NCI-H1417 (cell line): Measurements from ENCODE around the gene APIP.

Experiments used
- DNase-seq, 3 experiments: peaks; one replicate each; lab custom pipeline; 2025; lab: John Stamatoyannopoulos, UW

The APIP gene

GRCh38 chr11:34916015-34916842 is at the start of gene APIP, which contains the start of gene PDHX:
Gene APIP, minus strand, starts transcription at chr11:34916379. Its CDS starts 95 bp downstream, at chr11:34916284.
Gene PDHX, plus strand, starts transcription at chr11:34916618. Its CDS starts 38 bp downstream, at chr11:34916656.
- DNase-seq = peak; percentile 98 to 99 (median 98)

- no peak for DNase-seq
Measured at GRCh38 chr11:34964610-34965331, 48.6 kb upstream of the APIP start.

- no peak for DNase-seq
Measured at GRCh38 chr11:34963351-34963750, 47.2 kb upstream of the APIP start.

- no peak for DNase-seq
Measured at GRCh38 chr11:34962034-34962433, 45.9 kb upstream of the APIP start.

- DNase-seq = peak in 2 of 3 experiments; percentile 69 to 93
Measured at GRCh38 chr11:34960277-34960676, 44.1 kb upstream of the APIP start.

GRCh38 chr11:34959770-34960169 is 43.6 kb upstream of the APIP start:
- DNase-seq = peak in 2 of 3 experiments; percentile 12 to 69

- no peak for DNase-seq
Measured at GRCh38 chr11:34957606-34958005, 41.4 kb upstream of the APIP start.

- DNase-seq = no peak
Measured at GRCh38 chr11:34957206-34957605, 41.0 kb upstream of the APIP start.

GRCh38 chr11:34953955-34954354 is 37.8 kb upstream of the APIP start:
- no peak for DNase-seq

GRCh38 chr11:34948696-34949095 is 32.5 kb upstream of the APIP start:
- no peak for DNase-seq

- DNase-seq = no peak
Measured at GRCh38 chr11:34944692-34945091, 28.5 kb upstream of the APIP start.

- no peak for DNase-seq
Measured at GRCh38 chr11:34941688-34942087, 25.5 kb upstream of the APIP start.

GRCh38 chr11:34940026-34940677 is 24.0 kb upstream of the APIP start:
- DNase-seq = no peak

- no peak for DNase-seq
Measured at GRCh38 chr11:34938611-34939010, 22.4 kb upstream of the APIP start.

- DNase-seq = no peak
Measured at GRCh38 chr11:34936945-34937629, 20.9 kb upstream of the APIP start.

- no peak for DNase-seq
Measured at GRCh38 chr11:34929794-34930763, 13.9 kb upstream of the APIP start.

- DNase-seq = no peak
Measured at GRCh38 chr11:34928960-34929680, 12.9 kb upstream of the APIP start.

GRCh38 chr11:34928268-34928959 is 12.2 kb upstream of the APIP start:
- DNase-seq = no peak

GRCh38 chr11:34926831-34927132 is 10.6 kb upstream of the APIP start:
- DNase-seq = no peak
